NT2/D1 (cell line): Measurements from ENCODE around the gene BTG4.

ENCODE experiments used
- YY1 ChIP-seq: IDR thresholded peaks from 2 replicates; pipeline ENCODE4 v1.6.1; 2011; ENCODE audit not compliant: insufficient read length, insufficient read depth
- ZNF274 ChIP-seq: IDR thresholded peaks from 2 replicates; pipeline ENCODE4 v1.6.1; 2011; ENCODE audit warnings: mild to moderate bottlenecking, low read depth, low read length

DNA sequence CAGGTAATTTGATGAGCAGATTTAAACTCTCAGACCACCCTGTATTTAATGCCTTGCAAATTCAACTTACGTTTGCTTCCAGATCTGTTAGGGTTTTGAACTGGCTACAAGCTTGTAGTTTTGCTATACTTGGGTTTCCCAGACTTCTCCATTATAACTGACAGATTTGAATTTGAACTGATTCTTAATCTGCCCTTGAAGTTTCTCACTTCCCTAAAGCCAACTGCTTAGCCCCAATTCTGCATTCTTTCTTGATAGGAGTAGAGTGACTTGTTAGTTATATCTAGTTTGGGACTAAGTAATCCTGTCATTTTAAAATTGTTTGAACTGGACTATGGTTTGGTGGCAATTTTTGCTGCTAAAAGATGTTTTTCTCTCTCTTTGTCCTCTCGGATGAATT lies 38.1 kb upstream of the BTG4 start:
- no peak for TF ChIP-seq YY1
- TF ChIP-seq ZNF274 = no peak
